ENCODE data around the gene LRRTM1. TPM values are rescaled to one million over a fixed set of nuclear protein-coding genes. Genes with fewer than 3 reads are reported as not detected.

The LRRTM1 gene, protein sequence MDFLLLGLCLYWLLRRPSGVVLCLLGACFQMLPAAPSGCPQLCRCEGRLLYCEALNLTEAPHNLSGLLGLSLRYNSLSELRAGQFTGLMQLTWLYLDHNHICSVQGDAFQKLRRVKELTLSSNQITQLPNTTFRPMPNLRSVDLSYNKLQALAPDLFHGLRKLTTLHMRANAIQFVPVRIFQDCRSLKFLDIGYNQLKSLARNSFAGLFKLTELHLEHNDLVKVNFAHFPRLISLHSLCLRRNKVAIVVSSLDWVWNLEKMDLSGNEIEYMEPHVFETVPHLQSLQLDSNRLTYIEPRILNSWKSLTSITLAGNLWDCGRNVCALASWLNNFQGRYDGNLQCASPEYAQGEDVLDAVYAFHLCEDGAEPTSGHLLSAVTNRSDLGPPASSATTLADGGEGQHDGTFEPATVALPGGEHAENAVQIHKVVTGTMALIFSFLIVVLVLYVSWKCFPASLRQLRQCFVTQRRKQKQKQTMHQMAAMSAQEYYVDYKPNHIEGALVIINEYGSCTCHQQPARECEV
- total RNA-seq = not detected in 2 replicates

DNA sequence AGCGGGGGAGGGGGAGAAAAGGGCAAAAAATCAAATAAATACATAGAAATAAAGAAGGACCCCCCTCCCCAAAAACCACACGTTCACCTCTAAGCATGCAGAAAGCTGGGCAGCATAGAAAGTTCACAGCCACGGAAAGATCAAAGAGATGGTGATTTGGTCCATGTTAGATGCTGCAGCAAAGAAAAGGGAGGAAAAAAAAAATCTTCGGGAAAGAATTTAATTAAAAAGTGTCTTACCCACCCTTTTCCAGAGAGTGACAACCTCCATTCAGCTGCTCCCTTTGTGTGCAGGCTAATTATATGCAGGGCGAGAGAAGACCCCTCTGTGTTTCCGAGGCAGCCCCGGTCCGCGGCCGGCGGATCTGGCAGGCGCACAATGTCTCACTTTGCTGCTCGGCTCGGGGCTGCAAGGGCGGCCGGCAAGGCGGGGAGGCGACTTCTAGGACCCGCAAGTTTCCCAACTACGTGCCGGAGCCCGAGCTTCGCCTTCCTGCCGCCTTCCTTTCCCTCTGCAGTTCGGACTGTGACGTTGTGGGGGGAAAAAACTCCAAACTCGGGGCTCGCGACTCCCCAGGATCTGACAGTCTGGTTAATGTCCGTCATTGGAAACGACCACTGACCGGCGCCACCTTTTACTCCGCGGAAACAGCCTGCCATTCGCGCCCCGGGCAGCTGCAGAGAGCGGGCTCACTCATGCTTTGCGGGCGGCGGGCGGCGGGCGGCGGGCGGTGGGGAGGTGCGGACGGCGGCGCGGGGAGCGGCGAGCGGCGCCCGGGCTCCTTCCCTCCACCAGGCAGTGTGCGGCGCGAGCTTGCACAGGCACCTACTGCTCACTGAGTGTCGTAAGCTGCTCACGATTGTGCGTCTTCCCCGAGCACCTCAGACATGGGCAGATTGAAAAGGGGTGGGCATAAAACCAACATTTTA, at the start of gene LRRTM1:
Gene LRRTM1 (minus strand): TSS at position 844 of the 929 bp plus-strand sequence. CDS start 933 bp downstream, outside the sequence.
- no peak for DNase-seq (ENCODE audit: extremely low read depth, low read depth, low spot score)

DNA sequence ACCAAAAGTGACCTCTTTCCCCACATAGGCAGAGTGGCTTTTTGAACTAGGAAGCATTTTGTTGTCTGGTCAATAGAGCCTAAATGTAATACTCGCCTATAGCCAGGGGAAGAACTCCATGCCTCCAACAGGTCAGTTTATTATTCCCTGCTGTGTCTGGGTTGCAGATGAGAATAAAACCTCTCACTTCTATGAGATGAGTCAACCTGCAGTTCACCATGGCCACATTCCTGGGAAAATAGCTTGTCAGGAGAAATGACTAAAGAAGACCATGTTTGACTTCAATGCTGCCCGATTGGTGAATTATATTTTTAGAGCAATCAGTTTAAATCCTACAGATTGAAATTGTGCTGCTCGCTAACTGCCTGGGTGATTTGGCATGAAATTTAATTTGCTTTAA, 46.7 kb upstream of the LRRTM1 start:
- no peak for DNase-seq (ENCODE audit: extremely low read depth, low read depth, low spot score)

DNA sequence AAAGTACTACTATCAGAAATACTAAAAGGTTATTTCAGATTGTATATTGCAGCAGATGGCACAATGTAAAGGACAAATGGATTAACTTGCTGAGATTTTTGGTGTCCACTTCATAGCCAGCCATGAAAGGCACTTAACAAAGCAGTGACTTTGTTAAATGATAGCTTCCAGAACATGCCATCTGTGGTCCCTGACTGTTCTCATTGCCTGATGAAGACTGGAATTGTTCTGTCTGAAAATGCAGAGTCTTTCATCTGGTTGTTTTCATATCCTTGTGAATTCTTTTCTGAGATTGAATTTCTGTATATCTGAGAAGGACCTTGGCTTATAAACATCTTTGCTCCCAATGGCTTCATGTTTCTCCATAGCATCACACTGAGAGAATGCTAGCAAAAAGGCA, 44.4 kb upstream of the LRRTM1 start:
- DNase-seq (ENCODE audit: extremely low read depth, low read depth, low spot score) = no peak

DNA sequence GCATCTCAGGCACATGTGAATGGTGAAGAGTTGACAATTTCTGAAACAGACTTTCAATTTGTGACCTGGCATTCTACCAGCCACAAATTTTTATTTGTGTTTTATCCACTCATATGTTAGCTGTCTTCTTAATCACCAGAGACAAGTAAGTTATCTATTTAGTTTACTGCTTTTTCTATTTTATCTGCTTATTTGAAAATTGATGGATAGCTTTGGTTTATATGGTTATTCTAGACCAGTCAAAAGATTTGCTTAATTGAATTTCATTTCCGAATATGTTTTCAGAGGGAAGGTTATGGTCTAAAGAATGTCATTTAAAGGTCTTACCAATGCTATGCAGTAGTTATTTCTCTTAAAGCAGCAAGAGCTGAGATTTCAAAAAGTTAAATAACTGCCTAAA, 43.5 kb upstream of the LRRTM1 start:
- DNase-seq (ENCODE audit: extremely low read depth, low read depth, low spot score) = no peak

DNA sequence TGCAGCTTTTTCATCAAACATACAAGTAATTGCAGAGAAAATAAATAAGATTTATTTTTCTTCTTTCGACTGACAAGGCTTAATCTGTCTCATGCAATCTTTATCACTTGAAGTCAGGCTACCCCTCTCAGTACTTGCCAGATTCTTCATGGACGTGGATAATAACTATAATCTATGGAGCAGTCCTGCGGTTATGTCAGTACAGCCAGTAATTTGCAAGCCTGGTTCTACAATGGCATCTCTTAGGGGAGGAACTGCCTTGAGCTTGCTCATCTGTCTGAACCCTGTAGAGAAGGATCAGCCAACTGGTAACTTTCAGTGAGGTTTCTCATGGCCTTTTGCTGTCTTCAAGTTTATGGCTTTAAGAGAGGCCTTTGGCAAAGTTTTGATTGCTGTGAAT, 35.5 kb upstream of the LRRTM1 start:
- DNase-seq (ENCODE audit: extremely low read depth, low read depth, low spot score) = no peak

DNA sequence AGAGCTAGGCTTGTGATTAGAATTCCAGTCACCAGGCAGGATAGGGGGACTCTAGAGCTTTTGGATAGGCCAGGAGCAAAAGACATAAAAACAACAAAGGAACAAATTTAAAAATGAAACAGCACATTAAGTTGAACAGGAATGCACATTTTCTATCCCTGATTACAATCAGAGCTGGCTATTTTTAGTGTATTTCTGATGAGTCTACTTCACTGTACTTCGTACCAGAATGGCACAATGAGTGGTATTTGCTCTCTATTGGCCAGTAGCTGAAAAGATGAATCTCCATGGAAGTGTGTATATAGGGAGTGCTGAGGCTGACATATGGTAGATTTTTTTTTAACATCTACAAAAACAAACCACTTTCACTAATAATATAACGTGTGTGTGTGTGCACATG, 34.2 kb upstream of the LRRTM1 start:
- no peak for DNase-seq (ENCODE audit: extremely low read depth, low read depth, low spot score)

DNA sequence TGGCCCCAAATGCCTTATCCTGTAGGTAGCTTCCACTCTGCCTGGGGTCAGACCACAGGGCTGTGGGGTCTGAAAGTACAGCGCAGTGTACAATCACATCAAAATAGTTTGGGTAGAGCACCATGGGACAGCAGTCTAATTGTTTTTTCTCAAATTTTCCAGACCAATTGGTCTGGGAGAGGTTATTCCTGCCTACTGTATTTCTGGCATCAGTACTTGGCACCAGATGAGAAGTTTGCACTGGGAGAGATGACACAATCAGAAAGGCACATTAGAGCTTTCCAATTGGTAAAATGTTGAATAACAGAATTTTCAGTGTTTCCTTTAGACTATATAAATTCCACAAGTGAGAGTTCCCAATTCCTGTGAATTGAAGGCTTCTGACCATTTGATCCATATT, 30.9 kb upstream of the LRRTM1 start:
- DNase-seq (ENCODE audit: extremely low read depth, low read depth, low spot score) = no peak

DNA sequence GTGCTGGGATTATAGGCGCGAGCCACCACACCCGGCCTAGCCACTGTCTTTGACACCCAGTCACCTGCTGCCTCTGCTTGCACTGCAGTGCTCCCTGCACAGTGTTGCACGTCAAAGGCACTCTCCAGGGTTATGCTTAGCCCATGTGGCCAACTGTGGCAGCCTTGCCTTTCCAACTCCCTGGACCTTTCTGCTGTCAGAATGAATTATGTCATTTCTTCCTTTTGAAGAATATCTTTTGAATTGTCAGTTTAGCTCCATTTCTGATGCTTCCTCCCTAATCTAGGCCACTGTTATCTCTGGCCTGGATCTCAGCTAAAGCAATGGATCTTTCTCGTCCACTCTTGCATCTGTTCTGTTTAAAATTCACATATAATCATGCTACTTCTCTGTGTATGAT, 29.3 kb upstream of the LRRTM1 start:
- no peak for DNase-seq (ENCODE audit: extremely low read depth, low read depth, low spot score)

DNA sequence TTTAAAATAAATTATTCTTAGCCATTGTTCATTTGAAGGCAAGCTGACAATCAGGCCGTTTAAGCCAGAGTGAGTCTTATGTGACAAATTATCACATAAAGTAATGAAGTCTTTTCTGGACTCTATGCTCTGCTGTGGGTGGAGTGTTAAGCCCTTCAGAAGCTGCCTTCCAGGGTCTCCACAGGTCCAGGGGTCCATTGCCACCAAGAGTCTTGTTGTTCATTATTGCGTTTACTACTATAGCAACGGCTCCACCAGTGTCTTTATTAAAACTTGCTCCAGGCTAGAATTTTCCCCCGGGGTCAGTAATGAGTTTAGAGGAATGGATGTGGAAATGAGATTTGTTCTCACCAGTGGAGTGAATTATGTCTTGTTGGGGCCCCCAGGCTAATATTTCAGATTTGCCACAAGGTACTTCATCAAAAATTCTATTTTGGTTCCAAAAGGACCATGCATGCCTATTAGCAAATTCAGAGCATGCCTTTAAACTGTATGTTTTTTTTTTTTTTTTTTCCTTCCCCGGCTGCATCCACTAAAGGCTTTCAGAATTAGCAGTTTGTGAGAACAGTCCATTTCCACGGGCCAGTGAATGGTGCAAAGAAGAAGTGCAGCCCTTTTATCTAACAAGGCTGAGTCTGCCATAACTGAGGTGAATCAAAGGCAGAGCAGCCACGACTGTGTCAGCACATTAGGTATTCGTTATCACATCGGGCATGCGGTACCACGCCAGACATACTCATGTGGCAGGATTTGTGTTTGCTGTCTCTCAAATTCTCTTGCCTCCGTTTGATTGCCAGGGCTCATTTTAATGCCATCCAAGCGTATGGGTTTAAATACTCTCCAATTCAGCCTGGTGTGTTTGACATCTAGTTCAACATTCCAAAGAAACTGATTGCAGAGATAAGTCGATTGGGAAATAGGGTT, 26.2 kb upstream of the LRRTM1 start:
- no peak for DNase-seq (ENCODE audit: extremely low read depth, low read depth, low spot score)

DNA sequence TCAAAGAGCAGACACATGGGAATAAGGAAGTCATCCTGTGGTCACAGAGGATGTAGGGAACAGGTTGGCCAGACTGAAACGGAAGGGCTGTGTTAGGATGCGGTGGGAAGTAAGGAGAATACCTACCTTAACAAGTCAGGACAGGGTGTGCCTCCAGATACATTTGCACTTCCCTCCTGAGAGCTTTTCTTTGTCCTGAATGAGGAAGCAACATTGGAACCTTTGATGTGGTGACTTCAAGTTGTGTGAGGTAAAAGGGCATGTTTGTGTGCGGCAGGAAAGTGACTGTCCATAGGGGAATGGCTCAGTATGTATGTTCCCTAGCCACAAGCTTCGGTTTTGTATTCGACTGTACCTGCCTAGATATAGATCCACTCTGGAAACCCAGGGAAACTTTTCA, 24.9 kb upstream of the LRRTM1 start:
- no peak for DNase-seq (ENCODE audit: extremely low read depth, low read depth, low spot score)

DNA sequence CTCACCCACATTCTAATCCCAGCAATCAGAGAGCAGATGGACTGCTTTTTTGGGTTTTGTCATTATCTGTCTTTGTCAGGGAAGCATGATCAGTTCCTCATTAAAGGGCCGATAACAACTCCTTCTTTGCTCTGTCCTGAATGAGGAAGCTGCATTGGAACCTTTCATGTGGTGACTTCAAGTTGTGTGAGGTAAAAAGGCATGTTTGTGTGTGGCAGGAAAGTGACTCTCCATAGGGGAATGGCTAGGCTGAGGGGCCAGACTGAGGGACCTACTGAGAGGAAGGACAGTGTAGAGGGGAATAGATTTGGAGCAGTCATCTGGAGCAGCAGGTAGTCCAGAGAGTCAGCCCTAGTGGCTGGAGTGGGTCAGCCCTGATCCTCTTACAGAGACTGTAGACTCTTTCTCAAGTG, 23.6 kb upstream of the LRRTM1 start:
- DNase-seq (ENCODE audit: extremely low read depth, low read depth, low spot score) = no peak

DNA sequence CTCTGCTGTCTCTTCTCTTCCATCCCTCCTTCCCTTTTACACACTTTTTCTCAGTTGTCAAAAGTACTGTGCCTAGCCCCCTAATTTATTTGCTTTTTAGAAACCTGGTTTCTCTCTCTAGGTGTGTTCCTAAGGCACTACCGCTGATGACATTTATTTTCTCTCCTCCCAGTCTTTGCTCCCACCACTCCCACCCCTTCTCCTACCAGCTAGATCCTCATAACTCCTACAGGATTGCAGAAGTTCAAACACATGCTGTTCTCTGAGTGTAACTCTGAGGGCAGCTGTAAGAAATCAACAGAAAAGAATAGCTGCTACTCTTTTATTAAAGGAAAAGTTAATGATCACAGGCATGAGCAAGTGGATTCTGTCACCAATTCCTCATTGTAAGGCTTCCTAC, 22.3 kb upstream of the LRRTM1 start:
- DNase-seq (ENCODE audit: extremely low read depth, low read depth, low spot score) = no peak

DNA sequence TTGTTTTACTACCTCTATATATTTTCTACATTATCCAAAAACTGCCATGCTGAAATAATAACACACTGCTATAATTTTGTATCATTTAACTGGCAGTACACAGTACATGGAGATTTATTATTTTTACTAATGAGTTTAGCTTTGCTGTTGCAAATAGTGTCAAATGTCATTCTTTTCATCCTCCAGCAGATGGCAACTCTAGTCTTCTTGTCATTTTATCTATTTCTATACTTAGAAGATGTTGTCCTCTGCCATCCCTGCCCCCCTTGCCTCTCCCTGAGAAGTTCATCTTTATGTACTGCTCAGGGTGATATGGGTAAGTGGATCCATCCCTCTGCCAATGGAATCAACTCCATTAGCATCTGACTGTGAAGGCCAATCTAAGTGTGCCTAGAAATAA, 21.7 kb upstream of the LRRTM1 start:
- peak; percentile 4 for DNase-seq (ENCODE audit: extremely low read depth, low read depth, low spot score)

DNA sequence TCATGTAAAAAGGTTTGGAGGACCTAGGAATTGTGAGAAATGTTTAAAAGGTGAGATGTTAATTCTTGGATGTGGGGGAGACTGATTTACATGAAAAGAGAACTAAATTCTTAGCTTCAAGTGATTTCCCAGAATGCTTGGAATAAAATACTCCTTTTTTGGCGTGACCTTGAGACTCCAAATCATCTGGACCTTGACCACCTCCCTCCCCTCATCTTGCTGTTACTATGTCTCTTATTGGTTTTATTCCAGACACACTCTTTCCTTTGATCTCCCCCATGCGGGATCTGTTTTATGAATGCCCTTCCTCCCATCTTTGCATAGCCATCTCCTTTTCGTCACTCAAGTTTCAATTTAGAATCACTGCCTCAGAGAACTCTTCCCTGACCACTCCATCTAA, 20.0 kb upstream of the LRRTM1 start:
- DNase-seq (ENCODE audit: extremely low read depth, low read depth, low spot score) = no peak

DNA sequence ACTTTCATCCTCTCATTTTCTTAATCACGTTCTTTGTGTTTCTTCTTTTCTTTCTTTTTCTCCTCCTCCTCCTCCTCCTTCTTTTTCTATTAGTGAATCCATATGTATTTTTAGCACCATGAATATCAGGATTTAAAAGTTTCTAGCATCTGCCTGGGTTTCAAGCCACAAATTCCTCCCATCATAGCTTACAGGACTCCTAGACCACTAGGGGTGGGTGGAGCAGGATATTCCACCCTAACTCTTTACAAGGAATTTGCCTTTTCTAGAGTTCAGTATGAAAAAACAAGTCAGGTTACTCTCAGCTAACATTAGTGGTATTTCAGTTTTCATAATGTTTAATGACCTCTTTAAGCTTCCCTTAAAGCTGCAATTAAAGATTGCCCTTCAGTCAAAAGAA, 19.1 kb upstream of the LRRTM1 start:
- no peak for DNase-seq (ENCODE audit: extremely low read depth, low read depth, low spot score)

DNA sequence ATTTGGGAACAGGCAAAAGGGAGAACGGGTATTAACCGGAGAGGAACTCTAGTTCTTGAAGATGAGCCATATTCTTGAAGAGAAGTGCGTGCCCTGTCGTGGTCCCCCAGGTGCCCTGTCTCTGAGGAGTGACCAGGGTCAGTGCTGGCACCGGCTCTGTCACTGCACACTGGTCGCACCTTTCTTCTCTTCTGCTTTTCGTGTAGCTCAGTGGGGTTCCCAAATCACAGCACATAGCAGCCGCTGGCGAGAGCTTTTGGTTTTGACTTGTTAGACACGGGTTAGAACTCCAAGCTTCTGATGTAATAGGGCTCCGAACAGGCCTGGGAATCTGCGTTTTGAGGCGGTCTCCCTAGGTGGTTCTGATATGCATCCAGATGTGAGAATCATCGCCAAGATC, 18.4 kb upstream of the LRRTM1 start:
- no peak for DNase-seq (ENCODE audit: extremely low read depth, low read depth, low spot score)

DNA sequence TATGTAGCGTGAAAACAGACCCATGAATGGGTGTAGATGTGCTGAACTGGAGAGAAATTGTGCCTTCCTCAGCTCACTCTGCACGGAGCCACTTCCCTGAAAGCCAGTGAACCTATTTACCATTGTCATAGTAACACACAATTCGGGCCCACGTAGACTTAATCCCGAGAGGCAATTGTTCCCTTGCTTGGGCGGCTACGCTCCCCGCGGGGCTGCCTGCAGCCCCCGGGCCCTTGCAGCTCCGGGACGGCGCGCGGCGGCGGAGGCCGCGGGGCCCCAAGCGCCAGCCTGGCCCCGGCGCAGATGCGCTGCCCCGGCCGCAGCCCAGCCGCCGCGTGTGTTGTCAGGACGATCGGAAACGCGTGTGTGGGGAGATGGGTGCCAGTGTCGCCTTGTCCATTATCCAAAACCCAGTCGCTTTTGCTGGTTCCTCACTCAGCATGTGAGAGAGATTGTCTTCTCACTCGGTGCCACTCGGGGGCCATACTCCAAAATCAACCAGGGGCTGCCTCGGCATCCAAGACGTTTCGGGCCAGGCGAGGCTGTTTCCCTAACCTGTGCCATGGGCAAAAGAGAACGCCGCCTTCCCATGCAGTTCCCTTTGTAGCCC, 17.9 kb upstream of the LRRTM1 start:
- no peak for DNase-seq (ENCODE audit: extremely low read depth, low read depth, low spot score)

DNA sequence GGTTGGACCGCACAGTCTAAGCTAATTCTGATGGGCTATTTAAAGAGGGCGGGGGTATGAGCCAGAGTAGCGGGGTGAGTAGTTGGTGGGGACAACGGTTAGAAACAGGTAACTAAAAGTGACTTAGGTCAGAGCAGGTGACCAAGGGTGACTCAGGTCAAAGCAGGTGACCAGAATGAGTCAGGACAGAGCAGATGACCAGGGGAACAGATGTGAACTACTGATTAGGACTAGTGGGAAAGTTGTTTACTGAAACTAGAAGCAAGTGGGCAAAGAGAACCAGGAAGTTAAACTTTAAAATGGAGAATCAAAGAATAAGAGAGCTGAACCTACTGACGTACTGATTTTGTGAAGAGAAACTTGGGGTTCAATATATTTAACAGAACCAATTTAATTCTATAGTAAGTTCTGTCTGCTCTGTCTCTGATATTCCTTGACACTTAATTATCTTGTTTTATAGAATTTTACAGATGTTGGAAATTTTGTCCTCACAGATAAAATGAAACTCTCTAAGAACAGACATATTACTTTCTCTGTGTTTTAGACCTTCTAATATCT, 7.8 kb upstream of the LRRTM1 start:
- no peak for DNase-seq (ENCODE audit: extremely low read depth, low read depth, low spot score)

DNA sequence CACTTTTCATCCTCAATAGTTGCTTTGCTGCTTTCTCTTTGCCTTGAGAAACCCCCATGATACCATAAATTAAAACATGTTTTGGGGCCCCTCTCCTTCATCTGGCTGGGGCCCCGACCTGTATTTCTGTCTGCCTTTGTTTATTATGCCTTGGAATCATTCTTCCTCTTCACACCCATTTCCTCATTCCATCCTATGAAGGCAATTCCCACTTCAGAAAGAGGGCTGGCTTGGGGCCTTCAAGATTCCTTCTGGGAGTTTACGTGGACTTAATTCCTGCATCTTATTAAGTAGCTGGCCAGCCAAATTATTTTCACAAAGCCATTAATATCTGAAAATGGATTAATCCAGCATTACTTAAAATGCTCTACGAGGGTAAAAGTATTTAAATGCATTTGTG, 6.8 kb upstream of the LRRTM1 start:
- no peak for DNase-seq (ENCODE audit: extremely low read depth, low read depth, low spot score)
